ENCODE measurements around the gene KCNN2. TPM values are rescaled to one million over a fixed set of nuclear protein-coding genes. Genes with fewer than 3 reads are reported as not detected.

Gene KCNN2
- total RNA-seq, 1 donor, result not detected

DNA sequence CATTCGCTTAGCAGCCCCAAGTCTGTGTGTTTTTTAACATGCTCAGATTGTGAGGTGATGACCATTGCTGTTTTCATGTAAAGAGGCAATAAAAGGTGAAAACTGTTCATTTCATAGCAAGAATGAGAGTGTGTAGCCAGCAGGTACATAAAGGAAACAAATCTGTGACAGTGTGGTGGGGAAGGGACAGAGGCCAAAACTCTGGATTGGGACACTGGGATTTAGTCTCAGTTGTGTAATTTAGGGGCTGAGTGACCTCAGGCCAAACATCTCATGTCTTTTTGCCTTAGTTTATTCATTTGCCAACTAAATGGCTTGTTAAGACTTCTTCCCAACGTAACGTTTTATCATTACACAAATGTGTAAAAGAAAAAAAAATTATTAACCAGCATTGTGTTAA lies 47.0 kb downstream of the KCNN2 start:
- H3K9me3 ChIP-seq (ENCODE audit: low read depth, low read length), result no peaks in the 10 kb centered on the region
- no peaks in the 10 kb centered on the region for H3K79me2 ChIP-seq (ENCODE audit: insufficient read depth, low read length)
- TF ChIP-seq, protein P1, sequence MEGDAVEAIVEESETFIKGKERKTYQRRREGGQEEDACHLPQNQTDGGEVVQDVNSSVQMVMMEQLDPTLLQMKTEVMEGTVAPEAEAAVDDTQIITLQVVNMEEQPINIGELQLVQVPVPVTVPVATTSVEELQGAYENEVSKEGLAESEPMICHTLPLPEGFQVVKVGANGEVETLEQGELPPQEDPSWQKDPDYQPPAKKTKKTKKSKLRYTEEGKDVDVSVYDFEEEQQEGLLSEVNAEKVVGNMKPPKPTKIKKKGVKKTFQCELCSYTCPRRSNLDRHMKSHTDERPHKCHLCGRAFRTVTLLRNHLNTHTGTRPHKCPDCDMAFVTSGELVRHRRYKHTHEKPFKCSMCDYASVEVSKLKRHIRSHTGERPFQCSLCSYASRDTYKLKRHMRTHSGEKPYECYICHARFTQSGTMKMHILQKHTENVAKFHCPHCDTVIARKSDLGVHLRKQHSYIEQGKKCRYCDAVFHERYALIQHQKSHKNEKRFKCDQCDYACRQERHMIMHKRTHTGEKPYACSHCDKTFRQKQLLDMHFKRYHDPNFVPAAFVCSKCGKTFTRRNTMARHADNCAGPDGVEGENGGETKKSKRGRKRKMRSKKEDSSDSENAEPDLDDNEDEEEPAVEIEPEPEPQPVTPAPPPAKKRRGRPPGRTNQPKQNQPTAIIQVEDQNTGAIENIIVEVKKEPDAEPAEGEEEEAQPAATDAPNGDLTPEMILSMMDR (IDR thresholded peaks at IDR 0.05; ENCODE audit: extremely low read depth, low read depth, low read length), result no peak
- H3K36me3 ChIP-seq (ENCODE audit: insufficient read depth, low read length), result no peaks in the 10 kb centered on the region
- H3K4me1 ChIP-seq (ENCODE audit: insufficient read depth, low read length), result no peaks in the 10 kb centered on the region
- H3K27ac ChIP-seq (ENCODE audit: low read depth, low read length), result no peak overlapping the region
- no peaks in the 10 kb centered on the region for H3K27me3 ChIP-seq (ENCODE audit: insufficient read depth, low read length)
- H3K4me2 ChIP-seq (ENCODE audit: insufficient read depth, low read length), result no peak overlapping the region
- no peaks in the 10 kb centered on the region for H4K20me1 ChIP-seq (ENCODE audit: insufficient read depth, low read length)
- no peak overlapping the region for H2AFZ ChIP-seq (ENCODE audit: low read length)
- no peak for DNase-seq (ENCODE audit: insufficient read length, low spot score, missing footprints)
- H3K4me3 ChIP-seq (ENCODE audit: insufficient read depth, low read length), result no peak overlapping the region

GRCh38 chr5:114411380-114411931 lies 49.6 kb downstream of the KCNN2 start:
- Histone ChIP-seq H3K4me2 (ENCODE audit: insufficient read depth, low read length) (no peak overlapping the region), H3K4me3 (ENCODE audit: insufficient read depth, low read length) (no peak overlapping the region), H4K20me1 (ENCODE audit: insufficient read depth, low read length) (no peaks in the 10 kb centered on the region), H2AFZ (ENCODE audit: low read length) (no peak overlapping the region), H3K9me3 (ENCODE audit: low read depth, low read length) (no peaks in the 10 kb centered on the region), H3K27ac (ENCODE audit: low read depth, low read length) (no peak overlapping the region), H3K4me1 (ENCODE audit: insufficient read depth, low read length) (no peaks in the 10 kb centered on the region), H3K36me3 (ENCODE audit: insufficient read depth, low read length) (no peaks in the 10 kb centered on the region), H3K27me3 (ENCODE audit: insufficient read depth, low read length) (no peaks in the 10 kb centered on the region), H3K79me2 (ENCODE audit: insufficient read depth, low read length) (no peaks in the 10 kb centered on the region)
- TF ChIP-seq, protein P1 (IDR thresholded peaks at IDR 0.05; ENCODE audit: extremely low read depth, low read depth, low read length), result no peak
- DNase-seq (ENCODE audit: insufficient read length, low spot score, missing footprints), result no peak

- Histone ChIP-seq H3K4me2 (ENCODE audit: insufficient read depth, low read length) (no peak overlapping the region), H3K9me3 (ENCODE audit: low read depth, low read length) (no peaks in the 10 kb centered on the region), H3K36me3 (ENCODE audit: insufficient read depth, low read length) (no peaks in the 10 kb centered on the region), H3K27me3 (ENCODE audit: insufficient read depth, low read length) (no peaks in the 10 kb centered on the region), H2AFZ (ENCODE audit: low read length) (no peak overlapping the region), H3K4me3 (ENCODE audit: insufficient read depth, low read length) (no peak overlapping the region), H4K20me1 (ENCODE audit: insufficient read depth, low read length) (no peaks in the 10 kb centered on the region), H3K4me1 (ENCODE audit: insufficient read depth, low read length) (no peaks in the 10 kb centered on the region), H3K79me2 (ENCODE audit: insufficient read depth, low read length) (no peaks in the 10 kb centered on the region), H3K27ac (ENCODE audit: low read depth, low read length) (no peak overlapping the region)
- no peak for DNase-seq (ENCODE audit: insufficient read length, low spot score, missing footprints)
- TF ChIP-seq, protein P1 (IDR thresholded peaks at IDR 0.05; ENCODE audit: extremely low read depth, low read depth, low read length), result no peak
Observed at GRCh38 chr5:114412510-114413171, 50.8 kb downstream of the KCNN2 start.

DNA sequence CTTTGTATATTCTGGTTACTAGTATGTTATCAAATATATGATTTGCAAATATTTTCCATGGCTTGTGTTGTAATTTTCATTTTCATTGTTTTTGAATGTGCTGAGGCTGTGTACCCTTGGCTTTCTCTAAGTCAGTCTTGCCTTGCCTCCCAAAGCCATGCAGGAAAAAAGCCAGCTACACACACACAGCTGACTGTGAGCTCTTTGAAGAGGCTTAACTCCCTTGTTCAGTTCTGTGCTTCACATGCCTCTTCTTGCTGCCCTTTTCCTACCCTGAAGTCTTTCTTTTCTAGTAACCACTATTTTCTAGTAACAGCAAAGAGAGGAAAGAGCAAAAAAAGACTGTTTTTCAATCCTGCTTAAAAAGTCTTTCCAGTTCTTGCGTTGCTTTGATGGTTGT lies 53.9 kb downstream of the KCNN2 start:
- no peak overlapping the region for H3K4me3 ChIP-seq (ENCODE audit: insufficient read depth, low read length)
- TF ChIP-seq, protein P1 (IDR thresholded peaks at IDR 0.05; ENCODE audit: extremely low read depth, low read depth, low read length), result no peak
- H4K20me1 ChIP-seq (ENCODE audit: insufficient read depth, low read length), result no peaks in the 10 kb centered on the region
- H2AFZ ChIP-seq (ENCODE audit: low read length), result no peak overlapping the region
- no peaks in the 10 kb centered on the region for H3K27me3 ChIP-seq (ENCODE audit: insufficient read depth, low read length)
- H3K9me3 ChIP-seq (ENCODE audit: low read depth, low read length), result no peaks in the 10 kb centered on the region
- H3K79me2 ChIP-seq (ENCODE audit: insufficient read depth, low read length), result no peaks in the 10 kb centered on the region
- no peak for DNase-seq (ENCODE audit: insufficient read length, low spot score, missing footprints)
- no peaks in the 10 kb centered on the region for H3K4me1 ChIP-seq (ENCODE audit: insufficient read depth, low read length)
- H3K4me2 ChIP-seq (ENCODE audit: insufficient read depth, low read length), result no peak overlapping the region
- no peak overlapping the region for H3K27ac ChIP-seq (ENCODE audit: low read depth, low read length)
- no peaks in the 10 kb centered on the region for H3K36me3 ChIP-seq (ENCODE audit: insufficient read depth, low read length)
